ENCODE results near the gene C2orf42. TPM values are rescaled to one million over a fixed set of nuclear protein-coding genes. Genes with fewer than 3 reads are reported as not detected.

Gene C2orf42
- total RNA-seq, 4 donors from 2014 or later: 6.3 to 10.1 (median 7.3) TPM

DNA sequence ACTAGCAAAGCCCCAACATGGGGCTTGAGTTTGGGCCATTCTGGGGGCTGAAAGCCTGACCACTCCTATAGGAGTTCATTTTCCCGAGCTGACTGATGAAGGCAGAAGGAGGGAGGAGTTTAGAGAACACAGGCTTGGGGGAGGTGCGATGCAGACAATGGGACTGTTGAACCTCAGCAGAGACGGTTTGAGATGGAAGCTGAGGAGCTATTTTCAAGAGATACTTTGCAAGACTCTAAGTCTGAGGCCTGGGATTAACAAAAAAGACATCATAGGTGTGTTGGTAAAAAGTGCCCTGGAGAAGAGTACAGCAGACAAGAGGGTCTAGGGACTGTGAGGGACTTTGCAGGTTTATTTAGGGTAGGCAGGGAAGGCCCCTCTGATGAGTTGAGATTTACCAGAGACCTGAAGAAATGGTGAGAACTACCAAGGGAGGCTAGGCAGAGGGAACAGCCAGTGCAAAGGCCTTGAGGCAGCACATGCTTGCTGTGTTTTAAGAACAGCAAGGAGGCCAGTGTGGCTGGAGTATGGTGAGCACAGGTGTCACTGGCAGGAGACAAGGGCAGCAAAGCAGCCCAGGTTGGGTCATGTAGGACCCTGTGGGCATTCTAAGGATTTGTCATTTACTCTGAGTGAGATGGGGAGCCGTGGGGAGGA lies 71.9 kb downstream of the C2orf42 start:
- no peaks in the 10 kb centered on the region for H3K27me3 ChIP-seq
- no peak overlapping the region for H3K4me3 ChIP-seq
- TF ChIP-seq POLR2A (IDR thresholded peaks at IDR 0.05): no peak
- intact Hi-C loops (cut with DNase I; ENCODE audit: low total_unique reads) (no loop called here), in situ Hi-C loops (cut with MboI; ENCODE audit: low sequenced_read_pairs in 4 of 4) (no loop called here)
- H3K4me1 ChIP-seq: peaks cover 70 to 78% of the 10 kb centered on the region in 2 donors
- DNase-seq: no peak
- no peaks in the 10 kb centered on the region for H3K9me3 ChIP-seq
- no peaks in the 10 kb centered on the region for H3K36me3 ChIP-seq
- no peak for ATAC-seq
- peak overlapping the region; percentile 88 to 95 (median 92) for H3K27ac ChIP-seq

DNA sequence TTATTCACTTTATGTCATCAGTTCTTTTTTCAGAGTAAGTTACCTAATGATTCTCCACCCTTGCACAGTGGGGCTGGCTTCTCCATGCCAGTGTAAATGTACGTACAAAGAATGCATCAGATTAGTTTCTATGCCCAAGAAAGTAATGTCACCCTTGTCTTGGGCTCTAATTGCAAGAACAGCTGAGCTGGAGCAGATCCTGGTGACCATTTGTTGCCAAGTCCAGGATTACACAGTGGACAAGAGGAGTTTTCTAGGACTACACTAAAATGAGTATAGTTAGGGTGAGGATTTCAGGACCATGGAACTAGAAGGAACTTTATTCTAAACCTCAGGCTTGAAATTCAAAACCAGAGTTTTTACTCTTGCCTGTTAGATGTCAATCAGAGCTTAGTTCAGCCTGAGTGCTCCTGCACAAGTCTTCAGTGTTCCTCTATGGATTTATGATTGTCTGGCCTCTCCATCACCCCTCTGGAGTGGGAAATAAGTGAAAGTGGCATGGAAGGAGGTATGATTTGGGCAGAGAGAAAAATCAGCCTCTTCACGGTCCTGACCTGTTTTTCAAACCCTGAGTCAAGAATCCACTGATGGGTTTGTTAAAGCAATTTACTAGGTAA lies 73.8 kb downstream of the C2orf42 start:
- intact Hi-C loops (cut with DNase I; ENCODE audit: low total_unique reads): no loop called here
- no peak for TF ChIP-seq POLR2A (IDR thresholded peaks at IDR 0.05)
- TF ChIP-seq, protein P1, sequence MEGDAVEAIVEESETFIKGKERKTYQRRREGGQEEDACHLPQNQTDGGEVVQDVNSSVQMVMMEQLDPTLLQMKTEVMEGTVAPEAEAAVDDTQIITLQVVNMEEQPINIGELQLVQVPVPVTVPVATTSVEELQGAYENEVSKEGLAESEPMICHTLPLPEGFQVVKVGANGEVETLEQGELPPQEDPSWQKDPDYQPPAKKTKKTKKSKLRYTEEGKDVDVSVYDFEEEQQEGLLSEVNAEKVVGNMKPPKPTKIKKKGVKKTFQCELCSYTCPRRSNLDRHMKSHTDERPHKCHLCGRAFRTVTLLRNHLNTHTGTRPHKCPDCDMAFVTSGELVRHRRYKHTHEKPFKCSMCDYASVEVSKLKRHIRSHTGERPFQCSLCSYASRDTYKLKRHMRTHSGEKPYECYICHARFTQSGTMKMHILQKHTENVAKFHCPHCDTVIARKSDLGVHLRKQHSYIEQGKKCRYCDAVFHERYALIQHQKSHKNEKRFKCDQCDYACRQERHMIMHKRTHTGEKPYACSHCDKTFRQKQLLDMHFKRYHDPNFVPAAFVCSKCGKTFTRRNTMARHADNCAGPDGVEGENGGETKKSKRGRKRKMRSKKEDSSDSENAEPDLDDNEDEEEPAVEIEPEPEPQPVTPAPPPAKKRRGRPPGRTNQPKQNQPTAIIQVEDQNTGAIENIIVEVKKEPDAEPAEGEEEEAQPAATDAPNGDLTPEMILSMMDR (IDR thresholded peaks at IDR 0.05 in 4 of 5, conservative IDR thresholded peaks at IDR 0.05 in 1 of 5): no peak
- peak in 1 of 2 donors; percentile 55 for DNase-seq
- H3K36me3 ChIP-seq: no peaks in the 10 kb centered on the region
- H3K27ac ChIP-seq: peak overlapping the region; percentile 88 to 95 (median 92)
- ATAC-seq: peak in 1 of 2 donors; percentile 35
- no peak overlapping the region for H3K4me3 ChIP-seq
- H3K27me3 ChIP-seq: no peaks in the 10 kb centered on the region
- in situ Hi-C loops (cut with MboI; ENCODE audit: low sequenced_read_pairs in 4 of 4): no loop called here
- H3K9me3 ChIP-seq: no peaks in the 10 kb centered on the region
- H3K4me1 ChIP-seq: peaks cover 60 to 74% of the 10 kb centered on the region in 2 donors

DNA sequence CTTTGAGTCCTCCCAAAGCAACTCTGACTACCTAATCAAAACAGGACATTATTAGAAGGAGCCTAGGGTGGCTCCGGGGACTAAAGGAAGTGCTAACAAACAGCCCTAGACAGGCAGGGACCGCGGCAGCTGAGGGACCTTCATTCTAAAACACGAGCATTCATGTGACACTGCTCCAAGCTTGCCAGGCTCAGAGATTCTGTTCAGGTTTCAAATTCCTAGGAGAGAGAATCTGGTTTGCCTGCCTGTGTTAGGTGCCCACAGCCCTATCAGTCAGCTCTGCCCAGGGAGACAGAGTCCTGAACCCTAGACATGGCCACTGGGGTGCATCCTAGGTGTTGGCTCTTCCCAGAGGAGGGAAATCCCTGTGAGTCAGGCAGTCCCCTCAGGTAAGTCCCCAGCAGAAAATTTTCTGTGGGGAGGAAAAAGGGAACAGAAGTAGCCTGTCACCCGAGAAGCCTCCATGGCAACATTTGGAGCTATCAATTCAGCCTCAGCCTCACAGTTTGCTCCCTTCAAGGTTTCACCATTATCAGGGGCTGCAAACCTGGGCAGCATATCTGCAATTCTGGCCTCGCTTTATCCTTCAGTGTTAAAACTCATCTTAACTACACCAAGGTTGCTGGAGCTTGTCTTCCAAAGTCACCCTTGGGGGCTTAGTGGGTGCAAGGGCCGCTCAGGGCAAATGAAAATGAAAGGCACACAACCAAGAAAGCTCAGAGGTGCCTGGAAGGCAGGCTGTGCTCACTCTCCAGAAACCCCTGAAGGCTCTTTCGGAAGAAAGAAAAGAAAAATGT lies 75.0 kb downstream of the C2orf42 start:
- Histone ChIP-seq H3K4me1 (peaks cover 52 to 72% of the 10 kb centered on the region in 2 donors), H3K27me3 (no peaks in the 10 kb centered on the region), H3K36me3 (no peaks in the 10 kb centered on the region), H3K4me3 (peak overlapping the region in 2 of 4 donors; percentile 6 to 19), H3K27ac (peak overlapping the region; percentile 88 to 95 (median 92)), H3K9me3 (no peaks in the 10 kb centered on the region)
- in situ Hi-C loops (cut with MboI; ENCODE audit: low sequenced_read_pairs in 4 of 4): no loop called here
- DNase-seq (peak; percentile 76 to 81), ATAC-seq (peak; percentile 87 to 93)
- intact Hi-C loops (cut with DNase I; ENCODE audit: low total_unique reads): no loop called here
- no peak for TF ChIP-seq POLR2A (IDR thresholded peaks at IDR 0.05)
- TF ChIP-seq, protein P1 (IDR thresholded peaks at IDR 0.05 in 4 of 5, conservative IDR thresholded peaks at IDR 0.05 in 1 of 5): no peak

DNA sequence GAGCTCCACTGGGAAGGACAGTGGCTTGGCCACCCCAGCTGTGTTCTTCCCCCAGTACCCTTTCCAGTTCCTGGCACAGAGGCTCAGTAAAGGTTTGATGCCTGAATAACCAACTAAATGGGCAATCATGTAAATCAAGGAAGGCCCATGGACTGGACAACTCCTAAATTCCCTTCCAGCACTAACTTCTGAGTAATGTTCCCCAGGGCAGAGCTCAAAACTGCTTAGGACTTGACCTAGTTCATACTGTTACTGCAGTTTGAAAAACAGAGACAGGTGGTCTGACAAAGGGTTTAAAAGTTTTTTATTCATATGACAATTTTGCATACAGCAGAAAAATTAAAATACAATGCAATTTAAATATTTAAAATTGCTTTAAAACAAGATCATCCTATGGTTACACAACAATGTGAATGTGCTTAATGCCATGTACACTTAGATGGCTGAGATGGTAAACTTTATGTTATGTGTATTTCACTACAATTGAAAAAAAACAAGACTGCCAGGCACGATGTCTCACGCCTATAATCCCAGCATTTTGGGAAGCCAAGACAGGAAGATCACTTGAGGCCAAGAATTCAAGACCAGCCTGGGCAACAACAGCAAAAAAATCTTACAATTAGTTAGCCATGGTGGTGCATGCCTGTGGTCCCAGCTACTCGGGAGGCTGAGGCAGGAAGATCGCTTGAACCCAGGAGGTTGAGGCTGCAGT lies 77.3 kb downstream of the C2orf42 start:
- Histone ChIP-seq H3K36me3 (no peaks in the 10 kb centered on the region), H3K4me1 (peaks cover 47 to 69% of the 10 kb centered on the region in 2 donors), H3K9me3 (no peaks in the 10 kb centered on the region), H3K27ac (peak overlapping the region; percentile 1 to 95 (median 43)), H3K4me3 (no peak overlapping the region), H3K27me3 (no peaks in the 10 kb centered on the region)
- intact Hi-C loops (cut with DNase I; ENCODE audit: low total_unique reads) (no loop called here), in situ Hi-C loops (cut with MboI; ENCODE audit: low sequenced_read_pairs in 4 of 4) (no loop called here)
- ATAC-seq (peak in 1 of 2 donors; percentile 21), DNase-seq (peak in 1 of 2 donors; percentile 2)
- TF ChIP-seq POLR2A (IDR thresholded peaks at IDR 0.05): no peak
- TF ChIP-seq, protein P1 (IDR thresholded peaks at IDR 0.05 in 4 of 5, conservative IDR thresholded peaks at IDR 0.05 in 1 of 5): no peak

Measured in gastrocnemius medialis (tissue), 4 donors.